ENCODE results near the gene SMARCA1.

GRCh38 chrX:129524250-129524850, 1.1 kb upstream of the SMARCA1 start:
- no peak for TF ChIP-seq CTCF (IDR thresholded peaks at IDR 0.05)
- no peak for TF ChIP-seq EZH2 (IDR thresholded peaks at IDR 0.05; ENCODE audit: borderline replicate concordance, insufficient read depth, low read depth, low read length, poor library complexity, severe bottlenecking)
